Measurements from ENCODE around the gene RBM8A. TPM values are rescaled to one million over a fixed set of nuclear protein-coding genes. Genes with fewer than 3 reads are reported as not detected.

RBM8A gene
- total and polyA plus RNA-seq, 4 donors, result 48.8 to 66.2 (median 57.5) TPM

DNA sequence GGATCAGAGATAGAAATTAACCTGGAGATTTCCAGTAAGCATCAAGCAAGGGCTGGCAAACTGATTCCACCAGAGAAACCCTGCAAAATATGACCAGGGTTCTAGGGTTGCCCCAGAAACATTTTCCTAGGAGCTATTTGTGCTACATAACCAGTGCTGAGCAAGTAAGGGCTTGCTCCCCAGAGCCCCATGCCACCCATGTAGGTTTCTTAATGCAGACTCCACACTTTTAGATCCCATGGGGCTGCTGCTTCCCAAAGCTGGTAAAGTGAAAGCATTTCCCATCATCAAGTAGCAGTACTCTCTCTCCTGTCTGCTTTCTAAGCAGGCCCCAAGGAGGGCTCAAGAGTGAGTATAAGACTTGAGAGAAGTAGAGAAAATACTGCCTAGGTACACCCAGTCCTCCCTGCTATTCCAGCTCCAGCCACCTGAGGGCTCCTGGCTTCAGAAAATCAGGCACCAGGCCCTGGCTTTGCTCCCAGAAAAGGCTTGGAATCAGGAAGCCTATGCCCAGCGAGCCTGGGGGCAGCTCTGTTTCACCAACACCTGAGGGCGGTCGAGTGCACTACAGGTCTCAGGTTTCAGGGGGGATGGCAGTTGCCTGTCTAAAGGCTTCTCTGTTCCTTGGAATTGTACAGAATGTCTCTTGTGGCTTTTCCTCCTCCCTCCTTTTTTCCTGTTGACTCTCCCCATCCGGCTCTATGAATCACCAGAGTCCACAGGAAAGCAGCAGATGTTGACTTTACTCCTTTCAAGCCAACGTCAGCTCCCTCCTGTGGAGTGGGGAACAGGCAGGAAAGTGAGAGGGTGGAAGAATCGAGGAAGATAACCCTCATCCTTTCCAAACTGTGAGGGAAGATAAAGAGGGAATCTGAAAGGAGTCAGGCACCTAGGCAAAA, 35.4 kb downstream of the RBM8A start (continued):
- TF ChIP-seq, protein P1, sequence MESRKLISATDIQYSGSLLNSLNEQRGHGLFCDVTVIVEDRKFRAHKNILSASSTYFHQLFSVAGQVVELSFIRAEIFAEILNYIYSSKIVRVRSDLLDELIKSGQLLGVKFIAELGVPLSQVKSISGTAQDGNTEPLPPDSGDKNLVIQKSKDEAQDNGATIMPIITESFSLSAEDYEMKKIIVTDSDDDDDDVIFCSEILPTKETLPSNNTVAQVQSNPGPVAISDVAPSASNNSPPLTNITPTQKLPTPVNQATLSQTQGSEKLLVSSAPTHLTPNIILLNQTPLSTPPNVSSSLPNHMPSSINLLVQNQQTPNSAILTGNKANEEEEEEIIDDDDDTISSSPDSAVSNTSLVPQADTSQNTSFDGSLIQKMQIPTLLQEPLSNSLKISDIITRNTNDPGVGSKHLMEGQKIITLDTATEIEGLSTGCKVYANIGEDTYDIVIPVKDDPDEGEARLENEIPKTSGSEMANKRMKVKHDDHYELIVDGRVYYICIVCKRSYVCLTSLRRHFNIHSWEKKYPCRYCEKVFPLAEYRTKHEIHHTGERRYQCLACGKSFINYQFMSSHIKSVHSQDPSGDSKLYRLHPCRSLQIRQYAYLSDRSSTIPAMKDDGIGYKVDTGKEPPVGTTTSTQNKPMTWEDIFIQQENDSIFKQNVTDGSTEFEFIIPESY (IDR thresholded peaks at IDR 0.05), result no peak
- TF ChIP-seq YY1 (IDR thresholded peaks at IDR 0.05), result peak; percentile 51

DNA sequence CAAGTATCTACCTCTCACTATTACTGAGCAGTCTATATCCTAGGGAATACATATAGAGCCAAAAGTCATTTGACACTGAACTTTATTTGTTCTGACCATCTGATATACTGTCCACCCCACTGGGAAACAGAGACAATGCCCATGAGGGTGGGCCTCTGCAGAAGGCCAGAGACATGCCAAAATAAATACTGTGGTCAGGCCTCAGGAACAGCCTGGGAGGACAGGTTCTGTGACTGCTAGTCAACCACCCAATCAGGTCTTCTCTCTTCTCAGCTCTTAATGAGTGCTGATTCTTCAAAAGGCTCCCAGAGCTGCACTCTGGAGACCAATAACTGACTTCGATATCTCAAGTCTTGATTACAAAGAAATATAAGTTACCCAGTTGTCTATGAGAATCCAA, 36.1 kb downstream of the RBM8A start:
- peaks cover 0 to 17% (median 5%) of the 10 kb centered on the region in 4 donors for H3K4me1 ChIP-seq (ENCODE audit: control insufficient read depth in 4 of 4, insufficient read depth in 4 of 4, low read length in 3 of 4)
- H3K27me3 ChIP-seq (ENCODE audit: control insufficient read depth in 4 of 4, insufficient read depth in 4 of 4, low read length in 3 of 4), result no peaks in the 10 kb centered on the region
- H3K9me3 ChIP-seq (ENCODE audit: control insufficient read depth in 4 of 4, low read length in 3 of 4), result no peaks in the 10 kb centered on the region
- no peak overlapping the region for H3K4me3 ChIP-seq (ENCODE audit: low read depth in 1 of 3, low read length in 3 of 3)
- H3K9ac ChIP-seq (ENCODE audit: low read depth in 1 of 2, low read length in 2 of 2), result no peak overlapping the region
- no peaks in the 10 kb centered on the region for H3K36me3 ChIP-seq (ENCODE audit: control insufficient read depth in 4 of 4, insufficient read depth in 3 of 4, low read depth in 1 of 4, low read length in 3 of 4)
- TF ChIP-seq EGR1 (IDR thresholded peaks at IDR 0.05; ENCODE audit: low read depth in 2 of 2) (no peak), FOXA1 (IDR thresholded peaks at IDR 0.05) (no peak), HNF4A (conservative IDR thresholded peaks at IDR 0.05) (no peak), CTCF (IDR thresholded peaks at IDR 0.05; ENCODE audit: low read depth, low read length, missing input control) (no peak), RXRA (IDR thresholded peaks at IDR 0.05) (no peak), FOXA2 (IDR thresholded peaks at IDR 0.05) (no peak), REST (IDR thresholded peaks at IDR 0.05) (no peak), RAD21 (IDR thresholded peaks at IDR 0.05) (no peak), SP1 (IDR thresholded peaks at IDR 0.05) (no peak), TAF1 (conservative IDR thresholded peaks at IDR 0.05) (no peak), YY1 (IDR thresholded peaks at IDR 0.05) (no peak)
- TF ChIP-seq, protein P1 (IDR thresholded peaks at IDR 0.05), result no peak
- WGBS, result 57% methylated on average over 1 of the region's 1 CpG
- H3K27ac ChIP-seq (ENCODE audit: low read depth in 1 of 2, low read length in 2 of 2), result peak overlapping the region in 1 of 2 donors; percentile 77
- DNase-seq (ENCODE audit: low spot score), result no peak
